ENCODE measurements around the gene TENM3.

TENM3 gene

GRCh38 chr4:182644683-182645050 lies 401.5 kb downstream of the TENM3 start:
- DNase-seq = no peak

GRCh38 chr4:182645511-182645910 lies 402.3 kb downstream of the TENM3 start:
- DNase-seq = no peak

GRCh38 chr4:182647646-182648300 lies 404.6 kb downstream of the TENM3 start:
- DNase-seq = no peak

GRCh38 chr4:182648766-182649165 lies 405.6 kb downstream of the TENM3 start:
- no peak for DNase-seq

- no peak for DNase-seq
Observed at GRCh38 chr4:182649698-182650477, 406.7 kb downstream of the TENM3 start.

GRCh38 chr4:182653596-182653995 lies 410.4 kb downstream of the TENM3 start:
- no peak for DNase-seq

GRCh38 chr4:182655340-182655739 lies 412.1 kb downstream of the TENM3 start:
- DNase-seq = no peak

GRCh38 chr4:182662551-182662950 lies 419.3 kb downstream of the TENM3 start:
- no peak for DNase-seq

- no peak for DNase-seq
Observed at GRCh38 chr4:182671231-182671630, 428.0 kb downstream of the TENM3 start.

GRCh38 chr4:182671749-182672148 lies 428.5 kb downstream of the TENM3 start:
- no peak for DNase-seq

- DNase-seq = no peak
Observed at GRCh38 chr4:182678590-182678989, 435.4 kb downstream of the TENM3 start.

- DNase-seq = no peak
Observed at GRCh38 chr4:182679533-182679932, 436.3 kb downstream of the TENM3 start.

- DNase-seq = no peak
Observed at GRCh38 chr4:182680234-182680653, 437.0 kb downstream of the TENM3 start.

GRCh38 chr4:182683661-182684060 lies 440.5 kb downstream of the TENM3 start:
- DNase-seq = no peak

GRCh38 chr4:182684796-182685195 lies 441.6 kb downstream of the TENM3 start:
- DNase-seq = no peak

GRCh38 chr4:182688081-182688480 lies 444.9 kb downstream of the TENM3 start:
- no peak for DNase-seq

- DNase-seq = no peak
Observed at GRCh38 chr4:182694551-182694950, 451.3 kb downstream of the TENM3 start.

GRCh38 chr4:182695009-182695408 lies 451.8 kb downstream of the TENM3 start:
- no peak for DNase-seq

- no peak for DNase-seq
Observed at GRCh38 chr4:182695842-182696241, 452.6 kb downstream of the TENM3 start.

GRCh38 chr4:182697094-182697493 lies 453.9 kb downstream of the TENM3 start:
- DNase-seq = no peak

GRCh38 chr4:182698212-182698611 lies 455.0 kb downstream of the TENM3 start:
- no peak for DNase-seq

GRCh38 chr4:182699201-182699600 lies 456.0 kb downstream of the TENM3 start:
- no peak for DNase-seq

GRCh38 chr4:182699795-182700194 lies 456.6 kb downstream of the TENM3 start:
- no peak for DNase-seq

GRCh38 chr4:182700362-182701160 lies 457.4 kb downstream of the TENM3 start:
- no peak for DNase-seq
